ENCODE results near the gene ORMDL2.
"Not testable (repeated sequence)": the region's sequence is repeated elsewhere in the genome, so short reads cannot be mapped to it uniquely, and the experiment has no call there.

Gene ORMDL2

DNA sequence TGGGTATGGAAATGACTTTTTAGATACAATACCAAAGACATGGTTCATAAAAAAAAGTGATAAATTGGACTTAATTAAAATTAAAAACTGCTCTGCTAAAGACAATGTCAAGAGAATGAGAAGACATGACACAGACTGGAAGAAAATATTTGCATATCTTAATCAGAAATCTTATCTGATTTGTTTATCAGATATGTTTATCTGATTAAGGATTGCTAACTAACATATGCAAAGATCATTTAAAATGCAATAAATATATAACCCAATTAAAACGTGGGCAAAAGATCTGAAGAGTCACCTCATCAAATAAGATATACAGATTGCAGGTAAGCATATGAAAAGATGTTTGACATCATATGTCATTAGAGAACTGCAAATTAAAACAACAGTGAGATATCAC is 34.9 kb downstream of the ORMDL2 start:
- no peak for DNase-seq (ENCODE audit: low read depth, low spot score)

- no peak for DNase-seq (ENCODE audit: low read depth, low spot score)
These were observed 43.6 kb downstream of the ORMDL2 start for GRCh38 chr12:55861396-55861795.

DNA sequence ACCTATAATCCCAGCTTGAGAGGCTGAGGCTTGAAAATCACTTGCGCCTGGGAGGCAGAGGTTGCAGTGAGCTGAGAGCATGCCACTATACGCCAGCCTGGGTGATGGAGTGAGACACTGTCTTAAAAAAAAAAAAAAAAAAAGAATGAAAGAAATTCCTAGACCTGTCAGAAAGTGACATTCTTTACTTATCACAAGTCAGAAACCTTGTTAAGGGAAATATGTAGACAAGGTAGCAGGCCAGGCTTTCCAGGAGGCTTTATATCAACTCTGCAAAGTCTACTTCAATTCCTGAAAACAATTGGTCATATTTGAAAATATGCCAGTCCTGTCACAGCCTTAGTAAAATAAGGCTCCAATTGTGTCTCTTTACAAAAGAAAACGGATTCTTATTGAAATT is 44.0 kb downstream of the ORMDL2 start:
- DNase-seq (ENCODE audit: low read depth, low spot score), result no peak

DNA sequence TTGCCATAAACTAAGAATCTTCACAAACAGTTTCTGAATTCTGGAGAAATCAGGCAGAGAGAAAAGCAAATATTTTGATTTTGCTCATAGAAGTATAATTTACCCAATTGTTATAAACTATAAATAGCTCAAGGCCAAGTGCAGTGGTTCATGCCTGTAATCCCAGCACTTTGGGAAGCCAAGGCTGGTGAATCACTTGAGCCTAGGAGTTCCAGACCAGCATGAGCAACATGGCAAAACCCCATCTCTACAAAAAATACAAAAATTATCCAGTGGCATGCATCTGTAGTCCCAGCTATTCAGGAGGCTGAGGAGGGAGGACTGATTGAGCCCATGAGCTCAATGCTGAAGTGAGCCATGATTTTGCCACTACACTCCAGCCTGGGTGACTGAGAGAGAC is 44.4 kb downstream of the ORMDL2 start:
- DNase-seq (ENCODE audit: low read depth, low spot score), result no peak

DNA sequence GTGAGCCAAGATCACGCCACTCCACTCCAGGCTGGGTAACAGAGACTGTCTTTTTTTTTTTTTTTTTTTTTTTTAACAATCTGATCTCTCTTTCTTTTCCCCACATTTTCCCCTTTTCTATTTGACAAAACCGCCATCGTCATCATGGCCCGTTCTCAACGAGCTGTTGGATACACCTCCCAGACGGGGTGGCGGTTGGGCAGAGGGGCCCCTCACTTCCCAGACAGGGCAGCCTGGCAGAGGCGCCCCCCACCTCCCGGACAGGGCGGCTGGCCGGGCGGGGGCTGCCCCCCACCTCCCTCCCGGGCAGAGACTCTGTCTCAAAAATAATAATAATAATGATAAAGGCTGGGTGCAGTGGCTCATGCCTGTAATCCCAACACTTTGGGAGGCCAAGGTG is 45.1 kb downstream of the ORMDL2 start:
- not testable (repeated sequence) for DNase-seq (ENCODE audit: low read depth, low spot score)

GRCh38 chr12:55865327-55865726 is 47.5 kb downstream of the ORMDL2 start:
- no peak for DNase-seq (ENCODE audit: low read depth, low spot score)

DNA sequence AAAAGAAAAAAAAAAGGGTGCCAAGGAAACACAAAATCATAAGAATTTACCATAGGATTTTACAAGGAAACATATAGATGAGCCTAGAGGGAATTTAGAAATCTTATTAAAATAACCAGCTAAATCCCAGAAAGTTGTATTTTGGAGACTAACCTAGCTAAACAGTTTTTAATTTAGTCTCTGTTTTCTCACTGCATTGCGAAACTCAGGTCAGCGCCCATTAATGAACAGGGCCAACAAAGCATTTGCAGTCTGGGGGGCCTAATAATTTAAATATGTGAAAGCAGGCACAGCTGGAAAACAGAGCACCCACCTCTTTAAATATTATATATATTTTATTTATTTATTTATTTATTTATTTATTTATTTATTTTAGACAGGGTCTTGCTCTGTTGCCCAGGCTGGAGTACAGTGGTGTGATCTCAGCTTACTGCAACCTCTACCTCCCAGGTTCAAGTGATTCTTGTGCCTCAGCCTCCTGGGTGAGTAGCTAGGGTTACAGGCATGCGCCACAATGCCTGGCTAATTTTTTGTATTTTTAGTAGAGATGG is 48.7 kb downstream of the ORMDL2 start:
- DNase-seq (ENCODE audit: low read depth, low spot score), result not testable (repeated sequence)
